Upper lobe of right lung (tissue), 1 donor: ENCODE data around the gene LMX1A. TPM values are rescaled to one million over a fixed set of nuclear protein-coding genes. Genes with fewer than 3 reads are reported as not detected.

Experiments used
- ATAC-seq: fragments of 200-7000 bp; cut with Tn5 transposase; one replicate; pipeline ENCODE4 v1.9.1; 2020; ENCODE audit warnings: mild to moderate bottlenecking, moderate library complexity
- DNase-seq: peaks from one replicate; pipeline ENCODE4 v3.0.0-alpha.2; 2020
- H3K27ac ChIP-seq: fragments of 200-600 bp; one replicate; pipeline ENCODE4 v1.8.0; 2022
- H3K27me3 ChIP-seq: fragments of 200-600 bp; one replicate; pipeline ENCODE4 v1.8.0; 2022; ENCODE audit warnings: mild to moderate bottlenecking
- H3K36me3 ChIP-seq: fragments of 200-600 bp; one replicate; pipeline ENCODE4 v1.8.0; 2022
- H3K4me1 ChIP-seq: fragments of 200-600 bp; one replicate; pipeline ENCODE4 v1.8.0; 2022
- H3K4me3 ChIP-seq: fragments of 200-600 bp; one replicate; pipeline ENCODE4 v1.8.0; 2022; ENCODE audit warnings: mild to moderate bottlenecking
- H3K9me3 ChIP-seq: fragments of 200-600 bp; one replicate; pipeline ENCODE4 v1.8.0; 2022
- intact Hi-C: fragments of 100-400 bp; cut with DNase I; formaldehyde crosslinking; loops from one replicate; pipeline ENCODE4 v1.11.0; 2022
- total RNA-seq: library from RNA; stranded (reverse); fragmentation: NEBNext Ultra II Directional; extraction: Animal tissue kit (Norgen Biotek cat#: 25700); gene quantifications from one replicate; pipeline ENCODE4 v1.2.1, GENCODE V29; 2021
- TF ChIP-seq, protein P1 (sequence below): fragments of 200-600 bp; IDR thresholded peaks from one replicate; pipeline ENCODE4 v1.8.0; 2022; ENCODE audit warnings: antibody characterized with exemption
- donor health status: DM: no; HTN: yes; CAD: no; lungs with severe emphysema.

LMX1A gene
- total RNA-seq, 1 donor from 2014 or later = not detected

DNA sequence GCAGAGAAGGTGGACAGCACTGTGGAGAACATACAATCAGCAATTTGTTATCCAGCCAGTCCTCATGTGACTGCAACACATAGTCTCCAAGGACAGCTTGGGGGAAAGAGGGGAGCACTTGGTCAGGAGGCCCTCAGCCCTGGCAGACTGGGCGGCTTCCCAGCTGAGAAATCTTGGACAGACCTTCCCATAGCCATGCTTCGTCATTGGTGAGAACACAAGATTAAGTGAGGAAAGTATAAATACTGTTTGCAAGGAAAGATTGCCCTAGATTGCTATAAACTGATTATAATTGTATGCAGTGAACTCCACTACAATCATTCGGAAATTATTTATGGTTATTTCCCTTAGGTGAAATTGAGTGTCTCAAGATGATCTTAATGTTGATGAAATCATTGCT, 131.5 kb downstream of the LMX1A start:
- no peak overlapping the region for H3K4me3 ChIP-seq
- ATAC-seq = no peak
- no peak for DNase-seq

DNA sequence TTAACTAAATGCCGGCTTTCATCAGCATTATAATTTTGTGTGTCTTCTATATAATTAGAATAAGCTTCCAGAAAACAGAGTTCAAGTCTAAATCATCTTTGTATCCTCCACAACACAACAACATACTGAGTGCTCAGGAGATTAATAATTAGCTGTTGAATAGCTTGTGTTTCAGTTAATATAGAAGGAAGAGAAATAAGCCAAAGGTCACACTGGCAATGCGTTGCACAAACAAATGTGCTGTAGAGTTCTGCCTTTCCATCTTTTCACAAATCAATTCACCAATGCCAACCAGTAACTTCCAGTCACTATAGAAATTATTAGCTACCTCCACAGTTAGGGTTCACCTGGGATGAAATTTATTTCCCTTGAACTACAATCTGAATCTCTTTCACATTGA, 132.0 kb downstream of the LMX1A start:
- intact Hi-C loops = no loop called here
- TF ChIP-seq, protein P1, sequence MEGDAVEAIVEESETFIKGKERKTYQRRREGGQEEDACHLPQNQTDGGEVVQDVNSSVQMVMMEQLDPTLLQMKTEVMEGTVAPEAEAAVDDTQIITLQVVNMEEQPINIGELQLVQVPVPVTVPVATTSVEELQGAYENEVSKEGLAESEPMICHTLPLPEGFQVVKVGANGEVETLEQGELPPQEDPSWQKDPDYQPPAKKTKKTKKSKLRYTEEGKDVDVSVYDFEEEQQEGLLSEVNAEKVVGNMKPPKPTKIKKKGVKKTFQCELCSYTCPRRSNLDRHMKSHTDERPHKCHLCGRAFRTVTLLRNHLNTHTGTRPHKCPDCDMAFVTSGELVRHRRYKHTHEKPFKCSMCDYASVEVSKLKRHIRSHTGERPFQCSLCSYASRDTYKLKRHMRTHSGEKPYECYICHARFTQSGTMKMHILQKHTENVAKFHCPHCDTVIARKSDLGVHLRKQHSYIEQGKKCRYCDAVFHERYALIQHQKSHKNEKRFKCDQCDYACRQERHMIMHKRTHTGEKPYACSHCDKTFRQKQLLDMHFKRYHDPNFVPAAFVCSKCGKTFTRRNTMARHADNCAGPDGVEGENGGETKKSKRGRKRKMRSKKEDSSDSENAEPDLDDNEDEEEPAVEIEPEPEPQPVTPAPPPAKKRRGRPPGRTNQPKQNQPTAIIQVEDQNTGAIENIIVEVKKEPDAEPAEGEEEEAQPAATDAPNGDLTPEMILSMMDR = no peak
- Histone ChIP-seq H3K4me1 (no peaks in the 10 kb centered on the region), H3K9me3 (no peaks in the 10 kb centered on the region), H3K27me3 (no peaks in the 10 kb centered on the region), H3K4me3 (no peak overlapping the region), H3K27ac (no peak overlapping the region), H3K36me3 (no peaks in the 10 kb centered on the region)
- ATAC-seq = no peak
- no peak for DNase-seq

More for the DNA sequence above, 131.5 kb downstream of the LMX1A start:
- Histone ChIP-seq H3K36me3 (no peaks in the 10 kb centered on the region), H3K4me1 (no peaks in the 10 kb centered on the region), H3K27me3 (no peaks in the 10 kb centered on the region), H3K9me3 (no peaks in the 10 kb centered on the region), H3K27ac (no peak overlapping the region)
- TF ChIP-seq, protein P1 = no peak
- intact Hi-C loops = no loop called here

DNA sequence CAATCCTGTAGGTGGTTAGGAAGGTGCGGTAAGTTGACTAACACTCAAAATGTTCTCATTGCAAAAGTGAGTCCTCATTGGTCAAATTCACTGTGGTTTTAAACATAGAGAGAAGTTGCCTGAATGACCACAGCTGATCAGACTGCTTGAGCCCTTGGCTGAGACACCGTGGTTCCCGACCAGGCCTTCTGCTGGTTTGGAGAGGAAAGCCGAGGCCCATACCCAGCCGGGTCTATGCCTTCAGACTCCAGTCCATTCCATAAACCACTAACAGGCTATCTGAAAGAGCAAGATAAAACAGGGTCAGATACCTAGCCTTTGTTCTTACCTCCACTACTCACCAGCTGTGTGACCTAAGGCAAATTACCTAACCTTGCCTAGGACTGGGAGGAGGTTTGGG, 133.9 kb downstream of the LMX1A start:
- no peaks in the 10 kb centered on the region for H3K27me3 ChIP-seq
- TF ChIP-seq, protein P1 = no peak
- ATAC-seq = no peak

DNA sequence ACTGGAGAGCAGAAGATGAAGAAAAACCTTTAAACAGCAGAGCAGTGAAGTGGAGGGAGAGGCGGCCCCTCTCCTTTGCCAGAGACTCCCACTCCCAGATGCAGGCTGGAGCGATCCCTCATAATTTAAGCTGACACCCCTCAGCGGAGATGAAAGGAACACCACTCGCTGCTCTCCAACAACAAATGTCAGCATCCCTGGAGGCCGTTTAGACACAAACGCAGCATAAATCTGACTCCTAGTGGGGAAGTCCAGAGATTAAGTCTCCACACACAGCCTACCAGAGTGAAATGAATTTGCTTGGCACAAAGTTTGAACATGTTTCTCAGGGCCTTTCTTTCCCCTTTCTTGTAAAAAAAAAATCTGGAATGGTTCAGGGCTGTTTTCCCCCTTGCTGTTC, 137.8 kb downstream of the LMX1A start:
- Histone ChIP-seq H3K36me3 (no peaks in the 10 kb centered on the region), H3K4me3 (no peak overlapping the region), H3K9me3 (no peaks in the 10 kb centered on the region), H3K4me1 (no peaks in the 10 kb centered on the region), H3K27me3 (no peaks in the 10 kb centered on the region), H3K27ac (no peak overlapping the region)
- intact Hi-C loops = no loop called here
- DNase-seq (no peak), ATAC-seq (no peak)
- TF ChIP-seq, protein P1 = no peak

More for the DNA sequence above, 133.9 kb downstream of the LMX1A start:
- no peak for DNase-seq
- Histone ChIP-seq H3K36me3 (no peaks in the 10 kb centered on the region), H3K4me3 (no peak overlapping the region), H3K27ac (no peak overlapping the region), H3K9me3 (no peaks in the 10 kb centered on the region), H3K4me1 (no peaks in the 10 kb centered on the region)
- intact Hi-C loops = no loop called here

DNA sequence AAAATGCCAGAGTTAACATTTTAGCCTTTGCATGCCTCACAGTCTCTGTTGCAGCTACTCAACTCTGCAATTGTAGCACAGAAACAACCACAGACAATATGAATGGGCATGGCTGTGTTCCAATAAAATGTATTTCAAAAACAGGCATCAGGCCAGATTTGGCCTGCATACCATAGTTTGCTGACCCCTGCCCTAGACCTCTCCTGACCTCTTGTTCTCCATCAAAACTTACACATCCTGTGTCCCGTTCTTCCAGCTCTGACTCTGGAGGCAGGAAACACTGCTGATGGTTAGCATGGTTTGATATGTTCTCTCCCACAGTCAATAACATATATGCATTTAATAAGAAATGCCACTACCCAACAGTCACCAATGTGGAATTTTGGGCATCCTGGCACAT, 138.6 kb downstream of the LMX1A start:
- H3K27me3 ChIP-seq = no peaks in the 10 kb centered on the region
- no peaks in the 10 kb centered on the region for H3K36me3 ChIP-seq
- H3K27ac ChIP-seq = no peak overlapping the region
- no peak for DNase-seq
- TF ChIP-seq, protein P1 = no peak
- no peaks in the 10 kb centered on the region for H3K9me3 ChIP-seq
- no peak for ATAC-seq
- intact Hi-C loops = no loop called here
- no peak overlapping the region for H3K4me3 ChIP-seq
- H3K4me1 ChIP-seq = no peaks in the 10 kb centered on the region

DNA sequence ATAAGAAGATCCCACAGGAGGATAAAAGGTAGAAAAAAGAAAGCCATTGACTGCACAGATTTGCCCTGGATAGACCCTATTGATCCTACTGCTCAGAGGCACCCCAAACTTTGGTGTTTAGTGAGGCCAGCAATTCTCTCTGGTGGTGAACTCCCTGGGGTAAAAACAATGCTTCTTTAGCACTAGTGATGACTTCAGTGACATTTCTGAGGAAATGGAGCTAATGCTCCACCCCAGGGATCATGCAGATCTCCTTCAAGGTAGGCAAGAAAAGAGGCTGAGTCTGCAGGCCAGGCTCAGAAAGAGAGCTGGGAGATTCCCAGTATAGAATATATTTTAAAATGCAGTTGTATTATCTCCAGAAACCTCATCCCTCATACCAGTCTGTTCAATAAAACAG, 140.3 kb downstream of the LMX1A start:
- intact Hi-C loops = no loop called here
- Histone ChIP-seq H3K9me3 (no peaks in the 10 kb centered on the region), H3K36me3 (no peaks in the 10 kb centered on the region), H3K4me1 (no peaks in the 10 kb centered on the region), H3K4me3 (no peak overlapping the region), H3K27me3 (no peaks in the 10 kb centered on the region), H3K27ac (no peak overlapping the region)
- TF ChIP-seq, protein P1 = no peak
- ATAC-seq (no peak), DNase-seq (no peak)
